K562 (cell line): ENCODE results near the gene NCOA6. TPM values are rescaled to one million over a fixed set of nuclear protein-coding genes. Genes with fewer than 3 reads are reported as not detected.
"Not testable (repeated sequence)": the region's sequence is repeated elsewhere in the genome, so short reads cannot be mapped to it uniquely, and the experiment has no call there.

Experiments
- ATAC-seq: fragments of 200-7000 bp; cut with Tn5 transposase; 3 replicates; pipeline ENCODE4 v1.9.1; 2020; ENCODE audit warnings: moderate library complexity
- BruUV-seq: library from RNA; stranded (reverse); fragments of 400-500 nt; replicated peaks from 2 replicates; lab custom pipeline; 2021; lab: Mats Ljungman, UMichigan
- CTCF ChIA-PET: fragments of 300-600 bp; formaldehyde crosslinking; extraction: SDS; loops from one replicate; lab custom pipeline; 2021; ENCODE audit warnings: low intra/inter-chr PET ratio; lab: Yijun Ruan, JAX
- POLR2A ChIA-PET: fragments of 300-600, 350-650 bp; sonication (Branson Sonifier 250); formaldehyde crosslinking; extraction: SDS; loops from one replicate; lab custom pipeline; 2021; ENCODE audit warnings: antibody characterized with exemption, inconsistent platforms; lab: Yijun Ruan, JAX
- DNase-seq, 4 experiments: peaks; one replicate each; pipeline versions ENCODE4 v3.0.0 to v3.0.0-alpha.2; 2011 to 2018; ENCODE audit warnings: low spot score in 3 of 4, mixed read lengths in 3 of 4; ENCODE audit errors: extremely low read depth in 1 of 4
- FAIRE-seq: peaks from 2 replicates; lab custom pipeline; 2011; peaks lifted over from hg19 to GRCh38; lab: Jason Lieb, UNC
- H2AFZ ChIP-seq: 2 replicates; pipeline ENCODE4 v1.6.0; 2011; ENCODE audit warnings: low read depth, low read length, control low read depth, inconsistent platforms
- H3K27ac ChIP-seq: fragments of 200-600 bp; 3 replicates; pipeline ENCODE4 v1.8.0; 2011; ENCODE audit warnings: low read depth, mild to moderate bottlenecking, control low read depth, inconsistent platforms, low read length, moderate library complexity, mixed read lengths; ENCODE audit errors: extremely low read depth
- H3K27me3 ChIP-seq, 2 experiments: fragments of 300-600 bp in 1 of 2; 2 replicates in 1 of 2; 3 replicates in 1 of 2; pipeline versions ENCODE4 v1.6.0 to v1.8.0; 2011; ENCODE audit warnings: inconsistent platforms in 2 of 2, low read length in 2 of 2, mild to moderate bottlenecking in 1 of 2, mixed read lengths in 1 of 2, moderate library complexity in 1 of 2; ENCODE audit not compliant: control insufficient read depth in 2 of 2, insufficient read depth in 2 of 2
- H3K36me3 ChIP-seq: fragments of 300-600 bp; 3 replicates; pipeline ENCODE4 v1.8.0; 2011; ENCODE audit warnings: mild to moderate bottlenecking, low read length, inconsistent platforms; ENCODE audit not compliant: control insufficient read depth, insufficient read depth
- H3K4me1 ChIP-seq, 2 experiments: fragments of 200-600 bp in 1 of 2; replicated peaks in 1 of 2; 2 replicates in 1 of 2; 3 replicates in 1 of 2; pipeline versions ENCODE4 v1.5.1 to v1.8.0; 2011; ENCODE audit warnings: inconsistent platforms in 2 of 2, low read length in 2 of 2, mild to moderate bottlenecking in 1 of 2, mixed read lengths in 1 of 2, moderate library complexity in 1 of 2; ENCODE audit not compliant: control insufficient read depth in 2 of 2, insufficient read depth in 2 of 2
- H3K4me2 ChIP-seq: 2 replicates; pipeline ENCODE4 v1.6.1; 2011; ENCODE audit warnings: low read length, control low read depth, inconsistent platforms, mixed read lengths; ENCODE audit not compliant: insufficient read depth
- H3K4me3 ChIP-seq: fragments of 200-600 bp; sonication (generic), shearing (Covaris generic); 2 replicates; pipeline ENCODE4 v1.5.1; 2016; ENCODE audit warnings: control low read depth, inconsistent platforms
- H3K79me2 ChIP-seq: fragments of 200-600 bp; 3 replicates; pipeline ENCODE4 v1.8.0; 2011; ENCODE audit warnings: low read length, inconsistent platforms; ENCODE audit not compliant: control insufficient read depth, insufficient read depth
- H3K9ac ChIP-seq, 2 experiments: 2 replicates each; pipeline versions ENCODE4 v1.6.0 to v1.6.1; 2011; ENCODE audit warnings: low read depth in 2 of 2, low read length in 2 of 2, control low read depth in 1 of 2, inconsistent platforms in 1 of 2, mild to moderate bottlenecking in 1 of 2, mixed read lengths in 1 of 2; ENCODE audit not compliant: insufficient read depth in 1 of 2
- H3K9me1 ChIP-seq: one replicate; pipeline ENCODE4 v1.6.0; 2011; ENCODE audit warnings: inconsistent platforms, mild to moderate bottlenecking, low read length, moderate library complexity; ENCODE audit not compliant: control insufficient read depth, insufficient read depth
- H3K9me3 ChIP-seq: replicated peaks from 2 replicates; pipeline ENCODE4 v1.5.1; 2011; ENCODE audit warnings: low read depth, low read length, inconsistent platforms; ENCODE audit not compliant: control insufficient read depth, insufficient read depth
- H4K20me1 ChIP-seq: replicated peaks from 2 replicates; pipeline ENCODE4 v1.6.1; 2011; ENCODE audit warnings: low read length, inconsistent platforms, mixed read lengths; ENCODE audit not compliant: control insufficient read depth, insufficient read depth
- SUPT5H ChIP-seq: fragments of 450-650 bp; IDR thresholded peaks from 2 replicates; pipeline ENCODE4 v1.6.1; 2016
- ZBTB33 ChIP-seq: sonication (generic); formaldehyde crosslinking; IDR thresholded peaks from 2 replicates; pipeline ENCODE4 v1.8.1; 2023; ENCODE audit warnings: mild to moderate bottlenecking, missing genetic modification reagents
- WGBS: fragments of 100-300 bp; shearing (Covaris generic); methylation state at CpG from one replicate; pipeline ENCODE4 v1.1.6; 2016; ENCODE audit warnings: low coverage, mixed read lengths; ENCODE audit not compliant: insufficient coverage; ENCODE audit errors: missing lambda C conversion rate; 5-methylcytosine and 5-hydroxymethylcytosine counted together
- in situ Hi-C: fragments of 300-500 bp; cut with MboI; formaldehyde crosslinking; loops from 4 replicates; pipeline ENCODE4 v1.15.0; 2018; ENCODE audit warnings: inconsistent platforms, mixed read lengths
- intact Hi-C: fragments of 100-400 bp; cut with micrococcal nuclease; formaldehyde crosslinking; loops from 2 replicates; pipeline ENCODE4 v1.14.2; 2022
- polyA plus RNA-seq, 8 experiments: library from polyadenylated mRNA; depleted of rRNA in 4 of 8; stranded (reverse) in 5 of 8; unstranded in 3 of 8; fragments of >200 nt; fragmentation: Nextera tagmentation in 2 of 8; fragmentation: Illumina TruSeq in 1 of 8; extraction: Ambion mirVana in 2 of 8; extraction: Trizol in 1 of 8; gene quantifications; 2 replicates each; pipeline versions ENCODE4 v1.2.1 to v1.2.3, GENCODE V29; 2011 to 2014; ENCODE audit warnings: inconsistent platforms in 1 of 8, missing spikeins in 1 of 8
- total RNA-seq, 7 experiments: library from RNA; depleted of rRNA in 6 of 7; stranded (reverse); fragments of >200 nt in 6 of 7; fragmentation: Illumina TruSeq in 2 of 7; extraction: Trizol in 2 of 7; gene quantifications; 2 replicates each; pipeline versions ENCODE4 v1.2.1 to v1.2.3, GENCODE V29; 2011 to 2021; ENCODE audit warnings: low replicate concordance in 1 of 7
- TF ChIP-seq, protein P1 (sequence below): sonication (generic); formaldehyde crosslinking; IDR thresholded peaks from 2 replicates; pipeline ENCODE4 v1.8.0; 2022; ENCODE audit warnings: missing genetic modification reagents, mild to moderate bottlenecking, moderate library complexity, borderline replicate concordance

NCOA6 gene
- total and polyA plus RNA-seq, 9 of the 15 experiments (the other 6 are each of a cell fraction or from before 2014, with no cell fraction given) = 6.1 to 25.0 (median 9.5) TPM

- H4K20me1 ChIP-seq, in situ Hi-C loops, H2AFZ ChIP-seq, H3K9me3 ChIP-seq, H3K79me2 ChIP-seq, BruUV-seq, H3K27me3 ChIP-seq, H3K4me3 ChIP-seq, H3K9me1 ChIP-seq, ATAC-seq, FAIRE-seq, DNase-seq: not testable (repeated sequence)
- intact Hi-C loops = loop anchor here (5.0 kb wide), 1 partner anchor 53 kb away; no protein-coding TSS in a partner anchor
- ChIA-PET POLR2A (interaction anchor here (0.6 to 1.6 kb wide), 15 partner anchors 8 to 1032 kb away, joined by 3 to 7 read pairs (median 3); partner anchors contain the start of genes DYNLRB1 and TP53INP2), CTCF (interaction anchor here (0.6 kb wide), 1 partner anchor 670 kb away, joined by 5 read pairs; no protein-coding TSS in a partner anchor)
- peak overlapping the region in 1 of 2 experiments; percentile 24; a peak in 1 of 4 replicates for H3K9ac ChIP-seq
- TF ChIP-seq ZBTB33 (CRISPR knock-in tag) (peak; percentile 90), SUPT5H (0 out of 2 replicates have a peak, but pooled peaks have one; percentile 11)
- TF ChIP-seq, protein P1, sequence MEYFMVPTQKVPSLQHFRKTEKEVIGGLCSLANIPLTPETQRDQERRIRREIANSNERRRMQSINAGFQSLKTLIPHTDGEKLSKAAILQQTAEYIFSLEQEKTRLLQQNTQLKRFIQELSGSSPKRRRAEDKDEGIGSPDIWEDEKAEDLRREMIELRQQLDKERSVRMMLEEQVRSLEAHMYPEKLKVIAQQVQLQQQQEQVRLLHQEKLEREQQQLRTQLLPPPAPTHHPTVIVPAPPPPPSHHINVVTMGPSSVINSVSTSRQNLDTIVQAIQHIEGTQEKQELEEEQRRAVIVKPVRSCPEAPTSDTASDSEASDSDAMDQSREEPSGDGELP = 0 out of 2 replicates have a peak, but pooled peaks have one; percentile 30
- peaks cover 32% of the 10 kb centered on the region in 2 experiments for H3K4me1 ChIP-seq
- H3K4me2 ChIP-seq = peak overlapping the region; percentile 44; the same call in 1 of the 2 replicates
- H3K27ac ChIP-seq = peak overlapping the region; percentile 48; the same call in 2 of the 3 replicates
- WGBS = 65% methylated on average over 10 of the region's 10 CpGs
- H3K36me3 ChIP-seq = peaks cover 13% of the 10 kb centered on the region; the same call in 2 of the 3 replicates
Measured at GRCh38 chr20:34713944-34714515, 111.4 kb downstream of the NCOA6 start.
